Measurements from ENCODE around the gene VAC14.
A peak's percentile ranks its signal among the peaks of the same experiment; 100 is the strongest.

Gene VAC14

DNA sequence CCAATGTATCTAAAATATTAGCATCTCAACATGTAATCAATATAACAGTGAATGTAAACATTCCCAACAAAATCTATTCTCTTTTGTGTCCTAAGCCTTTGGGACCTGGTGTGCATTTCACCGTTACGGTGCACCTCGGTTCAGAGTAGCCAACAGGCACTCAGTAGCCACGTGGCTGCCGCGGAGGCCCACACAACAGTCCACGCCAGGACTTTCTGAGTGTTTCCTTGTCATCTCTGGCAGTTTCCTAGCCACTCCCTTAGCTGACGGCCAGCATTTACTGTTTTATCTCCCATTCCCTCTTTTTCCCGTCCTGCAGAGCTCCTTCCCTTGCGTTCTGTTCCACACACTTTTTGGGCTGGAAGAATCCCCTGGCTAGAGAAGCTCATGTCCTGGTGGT lies 36.3 kb downstream of the VAC14 start:
- DNase-seq (ENCODE audit: low read depth, low spot score) = no peak

- DNase-seq (ENCODE audit: low read depth, low spot score) = no peak
Measured at GRCh38 chr16:70760221-70760620, 40.7 kb downstream of the VAC14 start.

DNA sequence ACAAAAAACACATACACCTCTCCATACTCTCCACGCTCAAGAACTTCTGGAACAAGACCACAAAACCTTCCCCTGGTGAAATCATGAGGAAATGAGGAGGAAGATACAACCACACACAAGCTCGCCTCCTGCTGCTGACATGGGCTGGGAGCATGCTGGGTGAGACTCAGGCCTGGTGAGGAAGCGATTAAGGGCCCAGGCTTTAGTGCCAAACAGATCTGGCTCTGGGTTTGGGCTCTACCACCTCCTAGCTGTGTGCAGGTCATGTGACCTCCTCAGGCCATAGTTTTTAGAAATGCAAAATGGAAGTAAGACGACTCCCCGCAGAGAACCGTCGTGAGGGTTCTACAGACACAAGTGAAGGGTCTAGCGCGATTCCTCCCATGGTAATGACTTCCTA lies 41.3 kb downstream of the VAC14 start:
- peak; percentile 79 for DNase-seq (ENCODE audit: low read depth, low spot score)

- no peak for DNase-seq (ENCODE audit: low read depth, low spot score)
Measured at GRCh38 chr16:70758786-70759185, 42.2 kb downstream of the VAC14 start.

DNA sequence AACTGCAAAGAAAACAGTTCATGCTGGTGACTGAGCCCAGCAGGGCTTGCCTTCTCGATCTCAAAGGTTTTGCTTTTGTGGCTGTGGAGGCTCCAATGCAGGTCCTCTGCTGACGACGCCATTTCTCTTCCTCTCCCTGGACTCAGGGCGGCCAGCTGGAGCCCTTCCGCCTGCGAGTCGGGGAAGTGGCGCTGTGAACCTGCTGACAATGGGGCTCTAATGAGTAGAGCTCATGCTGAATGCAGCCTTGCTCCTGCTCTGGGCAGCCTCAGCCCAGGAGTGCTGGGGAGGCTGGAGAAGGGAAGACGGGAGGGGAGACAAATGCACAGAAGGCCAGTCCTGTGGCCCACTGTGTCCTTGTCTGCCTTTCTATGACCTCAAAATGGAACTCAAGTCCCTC lies 43.8 kb downstream of the VAC14 start:
- DNase-seq (ENCODE audit: low read depth, low spot score) = no peak

DNA sequence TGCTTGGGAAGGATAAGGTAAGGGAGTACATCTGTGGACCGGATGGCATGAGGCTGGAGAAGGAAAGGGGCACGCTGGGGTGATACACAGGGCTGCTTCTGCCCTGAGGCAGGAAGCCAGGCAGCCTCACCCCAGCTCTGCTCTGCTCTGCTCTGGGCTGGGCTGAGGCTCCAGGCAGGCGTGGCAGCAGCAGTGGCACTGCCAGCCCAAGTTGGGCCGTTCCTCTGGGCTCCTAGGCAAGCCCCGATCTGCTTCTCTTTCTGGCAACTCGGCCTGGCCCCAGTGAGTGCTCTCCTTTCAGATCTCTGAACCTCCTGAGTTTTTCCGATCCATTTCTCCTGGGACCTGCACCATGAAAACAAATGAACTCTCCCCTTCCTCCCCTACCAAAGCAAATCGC lies 44.9 kb downstream of the VAC14 start:
- no peak for DNase-seq (ENCODE audit: low read depth, low spot score)

GRCh38 chr16:70754851-70755600 lies 45.9 kb downstream of the VAC14 start:
- no peak for DNase-seq (ENCODE audit: low read depth, low spot score)

DNA sequence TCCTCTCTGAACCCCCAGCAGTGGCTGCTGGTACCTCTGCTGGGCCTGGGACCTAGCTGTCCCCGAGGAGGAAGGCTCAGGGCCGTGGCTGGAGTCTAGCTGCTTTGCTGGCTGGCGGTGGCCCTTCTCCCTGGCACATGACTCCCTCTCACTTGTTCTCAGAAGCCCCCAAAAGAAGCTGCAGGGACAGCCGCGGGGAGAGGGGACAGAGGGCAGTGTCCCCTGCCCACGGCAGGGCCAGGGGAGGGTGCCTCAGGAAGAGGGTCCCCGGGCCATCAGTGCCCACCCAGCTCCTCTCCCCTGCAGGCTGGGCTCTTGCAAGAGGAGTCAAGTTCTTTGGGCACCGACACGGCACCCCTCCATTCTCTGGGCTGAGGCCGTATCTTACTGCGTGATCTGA lies 46.6 kb downstream of the VAC14 start:
- no peak for DNase-seq (ENCODE audit: low read depth, low spot score)

GRCh38 chr16:70753694-70754325 lies 47.1 kb downstream of the VAC14 start:
- no peak for DNase-seq (ENCODE audit: low read depth, low spot score)

GRCh38 chr16:70753228-70753627 lies 47.7 kb downstream of the VAC14 start:
- DNase-seq (ENCODE audit: low read depth, low spot score) = no peak

GRCh38 chr16:70752426-70752825 lies 48.5 kb downstream of the VAC14 start:
- no peak for DNase-seq (ENCODE audit: low read depth, low spot score)

DNA sequence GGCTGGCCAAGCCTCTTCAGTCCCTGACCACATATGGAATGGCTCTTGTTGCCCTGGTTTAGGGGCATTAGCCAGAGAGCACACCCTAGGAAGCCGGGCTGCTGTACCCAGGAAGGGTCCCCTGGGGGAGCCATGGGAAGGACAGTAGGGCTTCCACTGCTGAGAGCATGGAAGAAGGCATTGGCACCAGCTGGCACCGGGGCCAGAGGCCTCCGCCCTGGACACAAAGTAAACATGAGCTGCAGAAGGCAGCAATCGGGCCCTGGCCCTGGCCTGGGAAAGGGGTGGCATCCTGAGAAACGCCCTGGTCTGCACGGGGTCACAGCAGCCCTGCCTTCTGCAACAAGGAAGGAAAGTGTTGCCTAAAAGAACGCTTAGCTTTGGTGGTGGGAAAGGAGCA lies 49.4 kb downstream of the VAC14 start:
- DNase-seq (ENCODE audit: low read depth, low spot score) = no peak

GRCh38 chr16:70750893-70751467 lies 50.0 kb downstream of the VAC14 start:
- no peak for DNase-seq (ENCODE audit: low read depth, low spot score)

DNA sequence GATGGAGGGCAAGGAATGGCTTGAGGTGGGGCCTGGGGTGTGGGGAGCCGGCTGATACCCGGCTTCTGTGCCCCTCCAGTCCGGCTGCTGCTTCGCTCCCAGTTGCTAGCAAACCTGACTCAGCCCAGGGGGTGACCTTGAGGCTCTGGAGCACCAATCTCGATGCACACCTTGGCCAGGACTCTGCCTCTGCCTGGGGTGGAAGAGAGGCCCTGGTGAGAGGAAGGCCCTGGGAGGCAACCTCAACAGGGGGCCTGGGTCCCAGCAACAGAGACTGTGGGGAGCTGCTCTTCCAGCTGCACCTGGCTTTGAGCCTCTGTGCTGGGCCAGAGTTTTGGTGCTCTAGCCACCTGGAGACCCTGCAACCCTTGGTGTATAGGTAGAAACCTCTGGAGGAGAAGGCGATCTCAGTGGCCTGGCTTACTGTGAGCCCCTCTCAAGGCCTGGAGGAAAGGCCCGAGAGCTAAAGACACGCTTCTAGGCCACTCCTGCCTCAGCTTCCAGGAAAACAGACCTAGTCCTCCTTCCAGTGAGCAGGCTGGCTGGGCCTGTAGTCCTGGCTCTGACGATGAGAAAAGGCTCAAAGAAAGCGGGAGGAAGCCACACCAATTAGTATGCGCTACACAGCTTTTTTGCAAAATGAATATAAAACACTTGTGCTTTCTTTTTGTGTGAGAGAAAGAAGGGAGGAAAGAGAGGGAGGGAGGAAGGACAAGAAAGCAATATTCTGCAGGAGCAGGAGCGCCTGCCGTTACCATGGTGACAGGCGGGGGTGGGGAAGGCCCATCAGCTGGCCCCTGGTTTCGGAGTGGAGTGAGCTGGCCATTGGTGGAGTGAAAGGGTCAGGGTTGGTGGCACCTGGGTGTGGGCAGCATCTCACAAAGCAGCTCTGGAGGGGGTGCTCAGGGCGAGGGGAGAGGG lies 51.0 kb downstream of the VAC14 start:
- no peak for DNase-seq (ENCODE audit: low read depth, low spot score)

- DNase-seq (ENCODE audit: low read depth, low spot score) = no peak
Measured at GRCh38 chr16:70749006-70749678, 51.8 kb downstream of the VAC14 start.

- peak; percentile 46 for DNase-seq (ENCODE audit: low read depth, low spot score)
Measured at GRCh38 chr16:70747703-70748631, 53.0 kb downstream of the VAC14 start.

DNA sequence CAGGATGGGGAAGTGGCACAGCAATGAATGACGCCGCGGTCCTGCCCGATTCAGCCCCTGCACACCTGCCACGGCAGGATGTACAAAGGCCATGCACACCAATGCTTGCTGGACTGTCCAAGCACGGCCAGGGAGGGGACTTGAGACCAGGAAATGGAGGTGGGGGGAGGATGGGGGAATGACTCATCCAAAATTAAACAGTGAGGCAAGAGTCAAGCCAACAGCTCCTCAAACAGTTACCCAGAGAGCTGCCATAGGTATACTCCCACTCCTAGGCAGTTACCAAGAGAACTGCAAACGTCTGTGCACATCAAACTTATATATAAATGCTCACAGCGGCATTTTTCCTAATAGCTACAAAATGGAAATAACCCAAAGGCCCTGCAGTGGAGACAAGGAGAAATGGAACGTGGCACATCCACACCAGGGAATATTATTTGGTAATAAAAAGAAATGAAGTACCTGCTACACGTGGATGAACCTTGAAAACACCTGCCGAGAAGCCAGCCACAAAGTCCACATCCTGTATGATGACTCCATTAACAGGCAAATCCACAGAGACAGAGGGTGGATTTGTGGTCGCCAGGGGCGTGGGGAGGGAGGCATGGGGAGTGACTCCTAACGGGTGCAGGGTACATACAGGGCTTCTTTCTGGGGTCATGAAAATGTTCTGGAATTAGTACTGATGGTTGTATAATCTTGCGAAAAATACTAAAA lies 54.1 kb downstream of the VAC14 start:
- no peak for DNase-seq (ENCODE audit: low read depth, low spot score)

DNA sequence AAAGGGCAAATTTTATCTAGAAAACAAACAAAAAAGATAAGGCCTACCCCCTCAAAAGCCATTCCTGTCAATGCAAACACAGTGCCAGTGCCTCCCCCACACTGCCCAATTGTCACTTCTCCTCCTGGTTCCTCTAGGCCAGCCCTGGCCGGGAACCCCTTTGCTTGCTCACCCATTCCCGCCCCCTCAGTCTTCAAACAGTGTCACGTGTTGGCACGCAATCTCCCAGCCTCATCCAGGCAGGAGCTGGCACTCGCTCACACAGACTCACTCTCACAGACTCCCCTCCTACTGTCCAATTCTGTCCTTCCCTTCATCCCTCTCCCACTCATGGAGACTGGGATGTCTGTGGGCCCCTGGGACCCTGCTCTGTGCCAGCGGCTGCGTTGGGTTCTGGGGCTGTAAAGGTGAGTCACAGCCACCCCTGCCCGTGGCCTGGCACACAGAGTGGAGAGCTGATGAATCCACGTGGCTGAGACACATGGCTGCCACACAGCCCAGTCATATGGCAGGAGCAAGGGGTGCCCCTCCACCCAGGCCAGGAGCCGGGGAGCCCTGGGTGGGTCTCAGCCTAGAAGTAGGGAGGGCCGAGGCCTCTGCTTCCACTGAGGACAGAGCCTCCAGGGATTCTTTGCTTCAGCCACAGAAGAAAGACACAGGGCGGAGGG lies 54.8 kb downstream of the VAC14 start:
- DNase-seq (ENCODE audit: low read depth, low spot score) = no peak

- DNase-seq (ENCODE audit: low read depth, low spot score) = no peak
Measured at GRCh38 chr16:70745536-70746025, 55.4 kb downstream of the VAC14 start.
